GM19240 (cell line): ENCODE results near the gene UBE2L5.
A peak's percentile ranks its signal among the peaks of the same experiment; 100 is the strongest.

Source experiments
- DNase-seq: peaks from one replicate; pipeline ENCODE4 v3.0.0; 2011; ENCODE audit warnings: low spot score; ENCODE audit not compliant: insufficient read length

Gene UBE2L5

GRCh38 chr13:30422054-30422839, at the start of gene UBE2L5:
Gene UBE2L5, plus strand, starts transcription at chr13:30422493. Its CDS starts 5,498 bp downstream, at chr13:30427991.
- no peak for DNase-seq

GRCh38 chr13:30373727-30374126, 48.6 kb upstream of the UBE2L5 start:
- no peak for DNase-seq

- DNase-seq = no peak
These were observed 46.9 kb upstream of the UBE2L5 start for GRCh38 chr13:30375265-30375835.

- peak; percentile 50 for DNase-seq
These were observed 45.6 kb upstream of the UBE2L5 start for GRCh38 chr13:30376426-30377311.

- DNase-seq = no peak
These were observed 45.0 kb upstream of the UBE2L5 start for GRCh38 chr13:30377312-30377685.

GRCh38 chr13:30378191-30378590, 44.1 kb upstream of the UBE2L5 start:
- no peak for DNase-seq

GRCh38 chr13:30381049-30381448, 41.2 kb upstream of the UBE2L5 start:
- DNase-seq = no peak

GRCh38 chr13:30382836-30383525, 39.3 kb upstream of the UBE2L5 start:
- DNase-seq = no peak

GRCh38 chr13:30388406-30389283, 33.6 kb upstream of the UBE2L5 start:
- no peak for DNase-seq

- no peak for DNase-seq
These were observed 30.2 kb upstream of the UBE2L5 start for GRCh38 chr13:30391956-30392680.

GRCh38 chr13:30392681-30393045, 29.6 kb upstream of the UBE2L5 start:
- no peak for DNase-seq

- DNase-seq = no peak
These were observed 27.5 kb upstream of the UBE2L5 start for GRCh38 chr13:30394751-30395191.

GRCh38 chr13:30395192-30396158, 26.8 kb upstream of the UBE2L5 start:
- peak; percentile 50 for DNase-seq

- DNase-seq = no peak
These were observed 25.7 kb upstream of the UBE2L5 start for GRCh38 chr13:30396434-30397075.

GRCh38 chr13:30398601-30399072, 23.7 kb upstream of the UBE2L5 start:
- no peak for DNase-seq

- no peak for DNase-seq
These were observed 21.9 kb upstream of the UBE2L5 start for GRCh38 chr13:30400376-30400775.

- no peak for DNase-seq
These were observed 20.9 kb upstream of the UBE2L5 start for GRCh38 chr13:30401347-30401746.

- DNase-seq = no peak
These were observed 18.8 kb upstream of the UBE2L5 start for GRCh38 chr13:30403456-30403855.
